M059J (cell line): Measurements from ENCODE around the gene VCY. TPM values are rescaled to one million over a fixed set of nuclear protein-coding genes. Genes with fewer than 3 reads are reported as not detected.
"Not testable (repeated sequence)": the region's sequence is repeated elsewhere in the genome, so short reads cannot be mapped to it uniquely, and the experiment has no call there.

Experiments
- DNase-seq: peaks from one replicate; pipeline ENCODE4 v3.0.0-alpha.2; 2012; ENCODE audit warnings: low read depth
- total RNA-seq: library from RNA; depleted of rRNA; stranded (reverse); fragments of >200 nt; shearing (Covaris generic); gene quantifications from 2 replicates; pipeline ENCODE4 v1.2.3, GENCODE V29; 2014; rRNA removed

The VCY gene
- total RNA-seq: not detected in 2 replicates

- not testable (repeated sequence) for DNase-seq
Observed at GRCh38 chrY:13986373-13986772, at the start of gene VCY. VCY (minus strand) TSS chrY:13986473; CDS start chrY:13986440, 33 bp downstream.

GRCh38 chrY:14030395-14030794 is 44.1 kb upstream of the VCY start:
- not testable (repeated sequence) for DNase-seq

GRCh38 chrY:14011916-14012315 is 25.6 kb upstream of the VCY start:
- not testable (repeated sequence) for DNase-seq

- not testable (repeated sequence) for DNase-seq
Observed at GRCh38 chrY:13942406-13942805, 43.9 kb downstream of the VCY start.

Other genes starting within 250 kb of the VCY start
- not detected in 2 replicates for gene VCY1B, start 69.8 kb upstream of the VCY start, total RNA-seq